ENCODE data around the gene SLC16A8. TPM values are rescaled to one million over a fixed set of nuclear protein-coding genes. Genes with fewer than 3 reads are reported as not detected.

SLC16A8 gene
- total and polyA plus RNA-seq, 2 experiments from 2014 or later, result 0.52 to 0.66 TPM

GRCh38 chr22:38028344-38029130 is 55.4 kb downstream of the SLC16A8 start (continued):
- TF ChIP-seq, protein P1, sequence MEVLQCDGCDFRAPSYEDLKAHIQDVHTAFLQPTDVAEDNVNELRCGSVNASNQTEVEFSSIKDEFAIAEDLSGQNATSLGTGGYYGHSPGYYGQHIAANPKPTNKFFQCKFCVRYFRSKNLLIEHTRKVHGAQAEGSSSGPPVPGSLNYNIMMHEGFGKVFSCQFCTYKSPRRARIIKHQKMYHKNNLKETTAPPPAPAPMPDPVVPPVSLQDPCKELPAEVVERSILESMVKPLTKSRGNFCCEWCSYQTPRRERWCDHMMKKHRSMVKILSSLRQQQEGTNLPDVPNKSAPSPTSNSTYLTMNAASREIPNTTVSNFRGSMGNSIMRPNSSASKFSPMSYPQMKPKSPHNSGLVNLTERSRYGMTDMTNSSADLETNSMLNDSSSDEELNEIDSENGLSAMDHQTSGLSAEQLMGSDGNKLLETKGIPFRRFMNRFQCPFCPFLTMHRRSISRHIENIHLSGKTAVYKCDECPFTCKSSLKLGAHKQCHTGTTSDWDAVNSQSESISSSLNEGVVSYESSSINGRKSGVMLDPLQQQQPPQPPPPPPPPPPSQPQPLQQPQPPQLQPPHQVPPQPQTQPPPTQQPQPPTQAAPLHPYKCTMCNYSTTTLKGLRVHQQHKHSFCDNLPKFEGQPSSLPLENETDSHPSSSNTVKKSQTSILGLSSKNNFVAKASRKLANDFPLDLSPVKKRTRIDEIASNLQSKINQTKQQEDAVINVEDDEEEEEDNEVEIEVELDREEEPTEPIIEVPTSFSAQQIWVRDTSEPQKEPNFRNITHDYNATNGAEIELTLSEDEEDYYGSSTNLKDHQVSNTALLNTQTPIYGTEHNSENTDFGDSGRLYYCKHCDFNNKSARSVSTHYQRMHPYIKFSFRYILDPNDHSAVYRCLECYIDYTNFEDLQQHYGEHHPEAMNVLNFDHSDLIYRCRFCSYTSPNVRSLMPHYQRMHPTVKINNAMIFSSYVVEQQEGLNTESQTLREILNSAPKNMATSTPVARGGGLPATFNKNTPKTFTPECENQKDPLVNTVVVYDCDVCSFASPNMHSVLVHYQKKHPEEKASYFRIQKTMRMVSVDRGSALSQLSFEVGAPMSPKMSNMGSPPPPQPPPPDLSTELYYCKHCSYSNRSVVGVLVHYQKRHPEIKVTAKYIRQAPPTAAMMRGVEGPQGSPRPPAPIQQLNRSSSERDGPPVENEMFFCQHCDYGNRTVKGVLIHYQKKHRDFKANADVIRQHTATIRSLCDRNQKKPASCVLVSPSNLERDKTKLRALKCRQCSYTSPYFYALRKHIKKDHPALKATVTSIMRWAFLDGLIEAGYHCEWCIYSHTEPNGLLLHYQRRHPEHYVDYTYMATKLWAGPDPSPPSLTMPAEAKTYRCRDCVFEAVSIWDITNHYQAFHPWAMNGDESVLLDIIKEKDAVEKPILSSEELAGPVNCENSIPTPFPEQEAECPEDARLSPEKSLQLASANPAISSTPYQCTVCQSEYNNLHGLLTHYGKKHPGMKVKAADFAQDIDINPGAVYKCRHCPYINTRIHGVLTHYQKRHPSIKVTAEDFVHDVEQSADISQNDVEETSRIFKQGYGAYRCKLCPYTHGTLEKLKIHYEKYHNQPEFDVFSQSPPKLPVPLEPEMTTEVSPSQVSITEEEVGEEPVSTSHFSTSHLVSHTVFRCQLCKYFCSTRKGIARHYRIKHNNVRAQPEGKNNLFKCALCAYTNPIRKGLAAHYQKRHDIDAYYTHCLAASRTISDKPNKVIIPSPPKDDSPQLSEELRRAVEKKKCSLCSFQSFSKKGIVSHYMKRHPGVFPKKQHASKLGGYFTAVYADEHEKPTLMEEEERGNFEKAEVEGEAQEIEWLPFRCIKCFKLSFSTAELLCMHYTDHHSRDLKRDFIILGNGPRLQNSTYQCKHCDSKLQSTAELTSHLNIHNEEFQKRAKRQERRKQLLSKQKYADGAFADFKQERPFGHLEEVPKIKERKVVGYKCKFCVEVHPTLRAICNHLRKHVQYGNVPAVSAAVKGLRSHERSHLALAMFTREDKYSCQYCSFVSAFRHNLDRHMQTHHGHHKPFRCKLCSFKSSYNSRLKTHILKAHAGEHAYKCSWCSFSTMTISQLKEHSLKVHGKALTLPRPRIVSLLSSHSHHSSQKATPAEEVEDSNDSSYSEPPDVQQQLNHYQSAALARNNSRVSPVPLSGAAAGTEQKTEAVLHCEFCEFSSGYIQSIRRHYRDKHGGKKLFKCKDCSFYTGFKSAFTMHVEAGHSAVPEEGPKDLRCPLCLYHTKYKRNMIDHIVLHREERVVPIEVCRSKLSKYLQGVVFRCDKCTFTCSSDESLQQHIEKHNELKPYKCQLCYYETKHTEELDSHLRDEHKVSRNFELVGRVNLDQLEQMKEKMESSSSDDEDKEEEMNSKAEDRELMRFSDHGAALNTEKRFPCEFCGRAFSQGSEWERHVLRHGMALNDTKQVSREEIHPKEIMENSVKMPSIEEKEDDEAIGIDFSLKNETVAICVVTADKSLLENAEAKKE (CRISPR knock-in tag; IDR thresholded peaks at IDR 0.05), result no peak
- TF ChIP-seq ETS1 (IDR thresholded peaks at IDR 0.05), result no peak
- TF ChIP-seq, protein P2, sequence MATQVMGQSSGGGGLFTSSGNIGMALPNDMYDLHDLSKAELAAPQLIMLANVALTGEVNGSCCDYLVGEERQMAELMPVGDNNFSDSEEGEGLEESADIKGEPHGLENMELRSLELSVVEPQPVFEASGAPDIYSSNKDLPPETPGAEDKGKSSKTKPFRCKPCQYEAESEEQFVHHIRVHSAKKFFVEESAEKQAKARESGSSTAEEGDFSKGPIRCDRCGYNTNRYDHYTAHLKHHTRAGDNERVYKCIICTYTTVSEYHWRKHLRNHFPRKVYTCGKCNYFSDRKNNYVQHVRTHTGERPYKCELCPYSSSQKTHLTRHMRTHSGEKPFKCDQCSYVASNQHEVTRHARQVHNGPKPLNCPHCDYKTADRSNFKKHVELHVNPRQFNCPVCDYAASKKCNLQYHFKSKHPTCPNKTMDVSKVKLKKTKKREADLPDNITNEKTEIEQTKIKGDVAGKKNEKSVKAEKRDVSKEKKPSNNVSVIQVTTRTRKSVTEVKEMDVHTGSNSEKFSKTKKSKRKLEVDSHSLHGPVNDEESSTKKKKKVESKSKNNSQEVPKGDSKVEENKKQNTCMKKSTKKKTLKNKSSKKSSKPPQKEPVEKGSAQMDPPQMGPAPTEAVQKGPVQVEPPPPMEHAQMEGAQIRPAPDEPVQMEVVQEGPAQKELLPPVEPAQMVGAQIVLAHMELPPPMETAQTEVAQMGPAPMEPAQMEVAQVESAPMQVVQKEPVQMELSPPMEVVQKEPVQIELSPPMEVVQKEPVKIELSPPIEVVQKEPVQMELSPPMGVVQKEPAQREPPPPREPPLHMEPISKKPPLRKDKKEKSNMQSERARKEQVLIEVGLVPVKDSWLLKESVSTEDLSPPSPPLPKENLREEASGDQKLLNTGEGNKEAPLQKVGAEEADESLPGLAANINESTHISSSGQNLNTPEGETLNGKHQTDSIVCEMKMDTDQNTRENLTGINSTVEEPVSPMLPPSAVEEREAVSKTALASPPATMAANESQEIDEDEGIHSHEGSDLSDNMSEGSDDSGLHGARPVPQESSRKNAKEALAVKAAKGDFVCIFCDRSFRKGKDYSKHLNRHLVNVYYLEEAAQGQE (IDR thresholded peaks at IDR 0.05; ENCODE audit: unreplicated experiment), result no peak

Other genes with a start within 250 kb of the SLC16A8 start
- 13.0 and 13.6 TPM in 2 replicates for gene ANKRD54, start 239.8 kb downstream of the SLC16A8 start, total RNA-seq (2014; rRNA removed; shearing (Covaris generic))
- gene ANKRD54, start 239.8 kb downstream of the SLC16A8 start, polyA plus RNA-seq (2016; fragmentation: Nextera tagmentation; extraction: Ambion mirVana), result 14.0 and 14.1 TPM in 2 replicates
- 420 and 459 TPM in 2 replicates for gene EIF3L, start 234.8 kb downstream of the SLC16A8 start, total RNA-seq (2014; rRNA removed; shearing (Covaris generic))
- gene EIF3L, start 234.8 kb downstream of the SLC16A8 start, polyA plus RNA-seq (2016; fragmentation: Nextera tagmentation; extraction: Ambion mirVana), result 430 and 466 TPM in 2 replicates
- 33.1 and 34.8 TPM in 2 replicates for gene MICALL1, start 177.9 kb downstream of the SLC16A8 start, total RNA-seq (2014; rRNA removed; shearing (Covaris generic))
- 4.8 and 5.9 TPM in 2 replicates for gene MICALL1, start 177.9 kb downstream of the SLC16A8 start, polyA plus RNA-seq (2016; fragmentation: Nextera tagmentation; extraction: Ambion mirVana)
- 0.38 TPM in 1 of 2 replicates, not detected in the other for gene C22orf23, start 130.6 kb downstream of the SLC16A8 start, total RNA-seq (2014; rRNA removed; shearing (Covaris generic))
- gene C22orf23, start 130.6 kb downstream of the SLC16A8 start, polyA plus RNA-seq (2016; fragmentation: Nextera tagmentation; extraction: Ambion mirVana), result 0.64 TPM in 1 of 2 replicates, not detected in the other
- gene POLR2F, start 130.5 kb downstream of the SLC16A8 start, total RNA-seq (2014; rRNA removed; shearing (Covaris generic)), result 64.6 and 144 TPM in 2 replicates
- gene POLR2F, start 130.5 kb downstream of the SLC16A8 start, polyA plus RNA-seq (2016; fragmentation: Nextera tagmentation; extraction: Ambion mirVana), result 429 and 450 TPM in 2 replicates
- gene SOX10, start 99.6 kb downstream of the SLC16A8 start, total RNA-seq (2014; rRNA removed; shearing (Covaris generic)), result 2.1 and 2.3 TPM in 2 replicates
- gene SOX10, start 99.6 kb downstream of the SLC16A8 start, polyA plus RNA-seq (2016; fragmentation: Nextera tagmentation; extraction: Ambion mirVana), result 1.1 and 1.3 TPM in 2 replicates
- gene PICK1, start 26.8 kb downstream of the SLC16A8 start, total RNA-seq (2014; rRNA removed; shearing (Covaris generic)), result 28.3 and 36.2 TPM in 2 replicates
- gene PICK1, start 26.8 kb downstream of the SLC16A8 start, polyA plus RNA-seq (2016; fragmentation: Nextera tagmentation; extraction: Ambion mirVana), result 14.0 and 15.9 TPM in 2 replicates
- 3.9 and 5.6 TPM in 2 replicates for gene BAIAP2L2, start 26.5 kb upstream of the SLC16A8 start, total RNA-seq (2014; rRNA removed; shearing (Covaris generic))
- 5.6 and 7.6 TPM in 2 replicates for gene BAIAP2L2, start 26.5 kb upstream of the SLC16A8 start, polyA plus RNA-seq (2016; fragmentation: Nextera tagmentation; extraction: Ambion mirVana)
- gene PLA2G6, start 97.6 kb upstream of the SLC16A8 start, total RNA-seq (2014; rRNA removed; shearing (Covaris generic)), result 6.3 and 12.6 TPM in 2 replicates
- 4.5 and 5.8 TPM in 2 replicates for gene PLA2G6, start 97.6 kb upstream of the SLC16A8 start, polyA plus RNA-seq (2016; fragmentation: Nextera tagmentation; extraction: Ambion mirVana)
- 7.7 and 8.9 TPM in 2 replicates for gene MAFF, start 117.8 kb upstream of the SLC16A8 start, total RNA-seq (2014; rRNA removed; shearing (Covaris generic))
- 2.2 and 2.3 TPM in 2 replicates for gene MAFF, start 117.8 kb upstream of the SLC16A8 start, polyA plus RNA-seq (2016; fragmentation: Nextera tagmentation; extraction: Ambion mirVana)
- 76.5 and 95.1 TPM in 2 replicates for gene TMEM184B, start 188.8 kb upstream of the SLC16A8 start, total RNA-seq (2014; rRNA removed; shearing (Covaris generic))
- gene TMEM184B, start 188.8 kb upstream of the SLC16A8 start, polyA plus RNA-seq (2016; fragmentation: Nextera tagmentation; extraction: Ambion mirVana), result 40.7 and 42.2 TPM in 2 replicates
- gene CSNK1E, start 233.2 kb upstream of the SLC16A8 start, total RNA-seq (2014; rRNA removed; shearing (Covaris generic)), result 233 and 259 TPM in 2 replicates
- gene CSNK1E, start 233.2 kb upstream of the SLC16A8 start, polyA plus RNA-seq (2016; fragmentation: Nextera tagmentation; extraction: Ambion mirVana), result 180 and 189 TPM in 2 replicates